HEK293 (cell line): ENCODE measurements around the gene CEP55.
A peak's percentile ranks its signal among the peaks of the same experiment; 100 is the strongest.
"Not testable (repeated sequence)": the region's sequence is repeated elsewhere in the genome, so short reads cannot be mapped to it uniquely, and the experiment has no call there.

Source experiments
- CTCF ChIA-PET: fragments of 350-600 bp; formaldehyde crosslinking; extraction: SDS; loops from one replicate; lab custom pipeline; 2021; ENCODE audit warnings: antibody characterized with exemption; lab: Yijun Ruan, JAX
- POLR2A ChIA-PET: fragments of 300-600 bp; formaldehyde crosslinking; extraction: SDS; loops from one replicate; lab custom pipeline; 2020; ENCODE audit warnings: antibody characterized with exemption, inconsistent platforms; lab: Yijun Ruan, JAX
- H3K27ac ChIP-seq: fragments of 200-500 bp; sonication (Bioruptor generic); 2 replicates; pipeline ENCODE4 v1.5.1; 2014; ENCODE audit warnings: low read depth, low read length, control low read depth, inconsistent platforms; ENCODE audit errors: extremely low read depth
- H3K36me3 ChIP-seq, 2 experiments: fragments of 200-500 bp in 1 of 2; sonication (Bioruptor generic) in 1 of 2; 1 replicate in 1 of 2; 2 replicates in 1 of 2; pipeline ENCODE4 v1.5.1; 2014 to 2017; ENCODE audit warnings: inconsistent platforms in 2 of 2, low read length in 2 of 2; ENCODE audit not compliant: control insufficient read depth in 2 of 2, insufficient read depth in 1 of 2
- H3K4me1 ChIP-seq: fragments of 200-500 bp; sonication (Bioruptor generic); 2 replicates; pipeline ENCODE4 v1.5.1; 2014; ENCODE audit warnings: mild to moderate bottlenecking, low read length, inconsistent platforms; ENCODE audit not compliant: control insufficient read depth, insufficient read depth
- H3K4me3 ChIP-seq: 2 replicates; pipeline ENCODE4 v1.5.1; 2011; ENCODE audit warnings: low read depth, mild to moderate bottlenecking, control low read depth, low read length, moderate library complexity
- H3K9me3 ChIP-seq: fragments of 200-500 bp; sonication (Bioruptor generic); 2 replicates; pipeline ENCODE4 v1.5.1; 2014; ENCODE audit warnings: low read depth, low read length, inconsistent platforms; ENCODE audit not compliant: control insufficient read depth, insufficient read depth
- EGR2 ChIP-seq: fragments of 450-650 bp; formaldehyde crosslinking; IDR thresholded peaks from 2 replicates; pipeline ENCODE4 v1.5.1; 2016; ENCODE audit warnings: low read depth, missing biosample characterization, missing genetic modification characterization
- GLI4 ChIP-seq: fragments of 450-650 bp; formaldehyde crosslinking; IDR thresholded peaks from 2 replicates; pipeline ENCODE4 v1.5.1; 2016; ENCODE audit warnings: missing biosample characterization, missing genetic modification characterization
- KLF17 ChIP-seq: fragments of 450-650 bp; formaldehyde crosslinking; IDR thresholded peaks from 2 replicates; pipeline ENCODE4 v1.5.1; 2016; ENCODE audit warnings: missing biosample characterization, missing genetic modification characterization
- WT1 ChIP-seq: fragments of 450-650 bp; formaldehyde crosslinking; IDR thresholded peaks from 2 replicates; pipeline ENCODE4 v1.5.1; 2016; ENCODE audit warnings: missing biosample characterization, missing genetic modification characterization
- ZBTB17 ChIP-seq: fragments of 450-650 bp; formaldehyde crosslinking; IDR thresholded peaks from 2 replicates; pipeline ENCODE4 v1.5.1; 2016; ENCODE audit warnings: missing biosample characterization, missing genetic modification characterization
- ZBTB21 ChIP-seq: fragments of 450-650 bp; formaldehyde crosslinking; IDR thresholded peaks from 2 replicates; pipeline ENCODE4 v1.5.1; 2017; ENCODE audit warnings: missing biosample characterization, missing genetic modification characterization
- ZFHX2 ChIP-seq: fragments of 450-650 bp; formaldehyde crosslinking; conservative IDR thresholded peaks from 2 replicates; pipeline ENCODE4 v1.5.1; 2016; ENCODE audit warnings: missing biosample characterization, missing genetic modification characterization
- ZFP3 ChIP-seq: fragments of 450-650 bp; formaldehyde crosslinking; IDR thresholded peaks from 2 replicates; pipeline ENCODE4 v1.5.1; 2016; ENCODE audit warnings: low read depth, missing biosample characterization, missing genetic modification characterization
- ZNF16 ChIP-seq: fragments of 450-650 bp; formaldehyde crosslinking; IDR thresholded peaks from 2 replicates; pipeline ENCODE4 v1.5.1; 2016; ENCODE audit warnings: low read depth, missing biosample characterization, missing genetic modification characterization
- ZNF174 ChIP-seq: fragments of 450-650 bp; formaldehyde crosslinking; IDR thresholded peaks from 2 replicates; pipeline ENCODE4 v1.5.0; 2017; ENCODE audit warnings: missing biosample characterization, mild to moderate bottlenecking, missing genetic modification characterization
- ZNF19 ChIP-seq: fragments of 450-650 bp; formaldehyde crosslinking; IDR thresholded peaks from 2 replicates; pipeline ENCODE4; 2016; ENCODE audit warnings: missing biosample characterization, missing genetic modification characterization, low read depth
- ZNF530 ChIP-seq: fragments of 450-650 bp; formaldehyde crosslinking; IDR thresholded peaks from 2 replicates; pipeline ENCODE4 v1.5.1; 2016; ENCODE audit warnings: low read depth, missing biosample characterization, missing genetic modification characterization
- ZNF560 ChIP-seq: fragments of 450-650 bp; formaldehyde crosslinking; IDR thresholded peaks from 2 replicates; pipeline ENCODE4 v1.5.1; 2017; ENCODE audit warnings: missing biosample characterization, missing genetic modification characterization, borderline replicate concordance
- ZNF629 ChIP-seq: fragments of 450-650 bp; formaldehyde crosslinking; IDR thresholded peaks from 2 replicates; pipeline ENCODE4 v1.5.1; 2017; ENCODE audit warnings: missing biosample characterization, missing genetic modification characterization
- ZXDB ChIP-seq: fragments of 450-650 bp; formaldehyde crosslinking; IDR thresholded peaks from 2 replicates; pipeline ENCODE4 v1.5.1; 2016; ENCODE audit warnings: missing biosample characterization, missing genetic modification characterization
- TF ChIP-seq, protein P1 (sequence below): fragments of 450-650 bp; formaldehyde crosslinking; IDR thresholded peaks from 2 replicates; pipeline ENCODE4 v1.5.1; 2017; ENCODE audit warnings: missing biosample characterization, missing genetic modification characterization
- TF ChIP-seq, protein P2 (sequence below): fragments of 450-650 bp; formaldehyde crosslinking; IDR thresholded peaks from 2 replicates; pipeline ENCODE4 v1.5.1; 2017; ENCODE audit warnings: missing biosample characterization, mild to moderate bottlenecking, missing genetic modification characterization, moderate library complexity
- TF ChIP-seq, protein P3 (sequence below): fragments of 450-650 bp; formaldehyde crosslinking; IDR thresholded peaks from 2 replicates; pipeline ENCODE4 v1.5.1; 2016; ENCODE audit warnings: missing biosample characterization, missing genetic modification characterization, borderline replicate concordance

Gene CEP55

DNA sequence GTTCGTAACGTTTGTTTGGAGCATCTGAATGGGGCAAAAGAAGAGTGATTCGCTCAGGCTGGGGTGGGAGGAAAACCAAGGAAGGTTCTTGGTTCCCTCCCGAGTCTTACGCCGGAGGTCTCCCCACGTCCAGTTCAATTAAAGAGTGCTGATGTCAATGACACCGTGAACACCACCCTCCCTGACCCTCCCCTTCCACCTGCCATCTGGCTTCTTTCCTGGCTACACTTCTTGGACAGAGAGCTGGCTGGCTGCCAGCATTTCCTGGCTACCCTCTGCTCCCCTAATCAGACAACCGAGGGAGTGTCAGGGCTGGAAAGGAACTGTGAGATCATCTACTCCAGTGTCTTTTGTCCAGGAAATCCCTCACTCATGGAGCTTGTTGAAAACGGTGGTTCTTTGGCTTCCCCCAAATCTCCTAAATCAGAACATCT is 46.0 kb downstream of the CEP55 start (continued):
- TF ChIP-seq, protein P1, sequence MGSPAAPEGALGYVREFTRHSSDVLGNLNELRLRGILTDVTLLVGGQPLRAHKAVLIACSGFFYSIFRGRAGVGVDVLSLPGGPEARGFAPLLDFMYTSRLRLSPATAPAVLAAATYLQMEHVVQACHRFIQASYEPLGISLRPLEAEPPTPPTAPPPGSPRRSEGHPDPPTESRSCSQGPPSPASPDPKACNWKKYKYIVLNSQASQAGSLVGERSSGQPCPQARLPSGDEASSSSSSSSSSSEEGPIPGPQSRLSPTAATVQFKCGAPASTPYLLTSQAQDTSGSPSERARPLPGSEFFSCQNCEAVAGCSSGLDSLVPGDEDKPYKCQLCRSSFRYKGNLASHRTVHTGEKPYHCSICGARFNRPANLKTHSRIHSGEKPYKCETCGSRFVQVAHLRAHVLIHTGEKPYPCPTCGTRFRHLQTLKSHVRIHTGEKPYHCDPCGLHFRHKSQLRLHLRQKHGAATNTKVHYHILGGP (tag by site-specific recombination): peak; percentile 81
- TF ChIP-seq ZFP3 (tag by site-specific recombination): no peak
- TF ChIP-seq ZNF530: no peak
- no peak for TF ChIP-seq ZNF174 (tag by site-specific recombination)
- TF ChIP-seq, protein P2, sequence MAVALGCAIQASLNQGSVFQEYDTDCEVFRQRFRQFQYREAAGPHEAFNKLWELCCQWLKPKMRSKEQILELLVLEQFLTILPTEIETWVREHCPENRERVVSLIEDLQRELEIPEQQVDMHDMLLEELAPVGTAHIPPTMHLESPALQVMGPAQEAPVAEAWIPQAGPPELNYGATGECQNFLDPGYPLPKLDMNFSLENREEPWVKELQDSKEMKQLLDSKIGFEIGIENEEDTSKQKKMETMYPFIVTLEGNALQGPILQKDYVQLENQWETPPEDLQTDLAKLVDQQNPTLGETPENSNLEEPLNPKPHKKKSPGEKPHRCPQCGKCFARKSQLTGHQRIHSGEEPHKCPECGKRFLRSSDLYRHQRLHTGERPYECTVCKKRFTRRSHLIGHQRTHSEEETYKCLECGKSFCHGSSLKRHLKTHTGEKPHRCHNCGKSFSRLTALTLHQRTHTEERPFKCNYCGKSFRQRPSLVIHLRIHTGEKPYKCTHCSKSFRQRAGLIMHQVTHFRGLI (tag by site-specific recombination): no peak
- TF ChIP-seq ZNF560 (tag by site-specific recombination): no peak
- TF ChIP-seq KLF17: peak; percentile 82
- TF ChIP-seq ZNF16 (tag by site-specific recombination): no peak
- peak; percentile 83 for TF ChIP-seq ZBTB17 (tag by site-specific recombination)

DNA sequence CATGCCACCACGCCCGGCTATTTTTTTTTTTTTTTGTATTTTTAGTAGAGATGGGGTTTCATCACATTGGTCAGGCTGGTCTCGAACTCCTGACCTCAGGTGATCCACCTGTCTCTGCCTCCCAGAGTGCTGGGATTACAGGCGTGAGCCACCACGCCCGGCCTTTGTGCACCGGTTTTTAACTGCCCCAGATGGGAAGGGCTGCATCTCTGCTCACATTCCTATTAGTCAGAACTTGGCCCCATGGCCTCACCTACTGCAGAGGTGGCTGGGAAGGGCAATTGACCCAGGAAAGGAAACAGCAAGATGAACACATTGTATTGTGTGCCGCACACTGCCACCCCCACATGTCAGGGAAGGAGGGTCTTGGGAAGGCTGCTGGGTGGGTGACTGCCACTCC is 50.6 kb downstream of the CEP55 start:
- H3K4me3 ChIP-seq, H3K27ac ChIP-seq, H3K36me3 ChIP-seq, POLR2A ChIA-PET, H3K9me3 ChIP-seq, H3K4me1 ChIP-seq, CTCF ChIA-PET: not testable (repeated sequence)

DNA sequence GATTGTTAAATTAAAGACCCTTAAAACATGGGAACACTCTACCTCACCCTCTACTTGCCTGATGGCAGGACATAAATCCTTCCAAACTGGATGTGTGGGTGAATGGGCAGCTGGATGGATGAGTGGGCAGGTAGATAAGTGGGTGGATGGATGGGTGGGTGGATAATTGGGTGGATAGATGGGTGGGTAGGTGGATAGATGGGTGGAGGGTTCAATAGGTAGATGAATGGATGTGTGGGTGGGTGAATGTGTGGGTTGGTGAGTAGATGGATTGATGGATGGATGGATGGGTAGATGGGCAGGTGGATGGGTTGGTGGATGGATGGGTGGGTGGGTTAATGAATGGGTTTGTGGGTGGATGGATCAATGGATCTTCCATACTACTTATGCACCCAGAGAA is 51.1 kb downstream of the CEP55 start:
- no peak overlapping the region for H3K4me3 ChIP-seq
- no peaks in the 10 kb centered on the region for H3K4me1 ChIP-seq
- ChIA-PET CTCF (no interaction called here), POLR2A (no interaction called here)
- no peak overlapping the region for H3K27ac ChIP-seq
- no peaks in the 10 kb centered on the region for H3K36me3 ChIP-seq
- TF ChIP-seq EGR2 (tag by site-specific recombination) (peak; percentile 100), ZXDB (tag by site-specific recombination) (no peak), WT1 (tag by site-specific recombination) (no peak), ZBTB21 (tag by site-specific recombination) (no peak), ZNF629 (tag by site-specific recombination) (no peak), ZFHX2 (tag by site-specific recombination) (peak; percentile 100), ZNF19 (tag by site-specific recombination) (no peak), GLI4 (tag by site-specific recombination) (no peak)
- TF ChIP-seq, protein P3, sequence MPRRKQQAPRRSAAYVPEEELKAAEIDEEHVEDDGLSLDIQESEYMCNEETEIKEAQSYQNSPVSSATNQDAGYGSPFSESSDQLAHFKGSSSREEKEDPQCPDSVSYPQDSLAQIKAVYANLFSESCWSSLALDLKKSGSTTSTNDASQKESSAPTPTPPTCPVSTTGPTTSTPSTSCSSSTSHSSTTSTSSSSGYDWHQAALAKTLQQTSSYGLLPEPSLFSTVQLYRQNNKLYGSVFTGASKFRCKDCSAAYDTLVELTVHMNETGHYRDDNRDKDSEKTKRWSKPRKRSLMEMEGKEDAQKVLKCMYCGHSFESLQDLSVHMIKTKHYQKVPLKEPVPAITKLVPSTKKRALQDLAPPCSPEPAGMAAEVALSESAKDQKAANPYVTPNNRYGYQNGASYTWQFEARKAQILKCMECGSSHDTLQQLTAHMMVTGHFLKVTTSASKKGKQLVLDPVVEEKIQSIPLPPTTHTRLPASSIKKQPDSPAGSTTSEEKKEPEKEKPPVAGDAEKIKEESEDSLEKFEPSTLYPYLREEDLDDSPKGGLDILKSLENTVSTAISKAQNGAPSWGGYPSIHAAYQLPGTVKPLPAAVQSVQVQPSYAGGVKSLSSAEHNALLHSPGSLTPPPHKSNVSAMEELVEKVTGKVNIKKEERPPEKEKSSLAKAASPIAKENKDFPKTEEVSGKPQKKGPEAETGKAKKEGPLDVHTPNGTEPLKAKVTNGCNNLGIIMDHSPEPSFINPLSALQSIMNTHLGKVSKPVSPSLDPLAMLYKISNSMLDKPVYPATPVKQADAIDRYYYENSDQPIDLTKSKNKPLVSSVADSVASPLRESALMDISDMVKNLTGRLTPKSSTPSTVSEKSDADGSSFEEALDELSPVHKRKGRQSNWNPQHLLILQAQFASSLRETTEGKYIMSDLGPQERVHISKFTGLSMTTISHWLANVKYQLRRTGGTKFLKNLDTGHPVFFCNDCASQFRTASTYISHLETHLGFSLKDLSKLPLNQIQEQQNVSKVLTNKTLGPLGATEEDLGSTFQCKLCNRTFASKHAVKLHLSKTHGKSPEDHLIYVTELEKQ (tag by site-specific recombination): no peak
- no peaks in the 10 kb centered on the region for H3K9me3 ChIP-seq
